Amniotic epithelial cell (primary cell): ENCODE measurements around the gene ZSCAN5A.
"Not testable (repeated sequence)": the region's sequence is repeated elsewhere in the genome, so short reads cannot be mapped to it uniquely, and the experiment has no call there.

Experiments
- DNase-seq: peaks from one replicate; pipeline ENCODE4 v3.0.0-alpha.2; 2010; ENCODE audit warnings: low read depth

ZSCAN5A gene, protein sequence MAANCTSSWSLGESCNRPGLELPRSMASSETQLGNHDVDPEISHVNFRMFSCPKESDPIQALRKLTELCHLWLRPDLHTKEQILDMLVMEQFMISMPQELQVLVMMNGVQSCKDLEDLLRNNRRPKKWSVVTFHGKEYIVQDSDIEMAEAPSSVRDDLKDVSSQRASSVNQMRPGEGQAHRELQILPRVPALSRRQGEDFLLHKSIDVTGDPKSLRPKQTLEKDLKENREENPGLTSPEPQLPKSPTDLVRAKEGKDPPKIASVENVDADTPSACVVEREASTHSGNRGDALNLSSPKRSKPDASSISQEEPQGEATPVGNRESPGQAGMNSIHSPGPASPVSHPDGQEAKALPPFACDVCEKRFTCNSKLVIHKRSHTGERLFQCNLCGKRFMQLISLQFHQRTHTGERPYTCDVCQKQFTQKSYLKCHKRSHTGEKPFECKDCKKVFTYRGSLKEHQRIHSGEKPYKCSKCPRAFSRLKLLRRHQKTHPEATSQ

DNA sequence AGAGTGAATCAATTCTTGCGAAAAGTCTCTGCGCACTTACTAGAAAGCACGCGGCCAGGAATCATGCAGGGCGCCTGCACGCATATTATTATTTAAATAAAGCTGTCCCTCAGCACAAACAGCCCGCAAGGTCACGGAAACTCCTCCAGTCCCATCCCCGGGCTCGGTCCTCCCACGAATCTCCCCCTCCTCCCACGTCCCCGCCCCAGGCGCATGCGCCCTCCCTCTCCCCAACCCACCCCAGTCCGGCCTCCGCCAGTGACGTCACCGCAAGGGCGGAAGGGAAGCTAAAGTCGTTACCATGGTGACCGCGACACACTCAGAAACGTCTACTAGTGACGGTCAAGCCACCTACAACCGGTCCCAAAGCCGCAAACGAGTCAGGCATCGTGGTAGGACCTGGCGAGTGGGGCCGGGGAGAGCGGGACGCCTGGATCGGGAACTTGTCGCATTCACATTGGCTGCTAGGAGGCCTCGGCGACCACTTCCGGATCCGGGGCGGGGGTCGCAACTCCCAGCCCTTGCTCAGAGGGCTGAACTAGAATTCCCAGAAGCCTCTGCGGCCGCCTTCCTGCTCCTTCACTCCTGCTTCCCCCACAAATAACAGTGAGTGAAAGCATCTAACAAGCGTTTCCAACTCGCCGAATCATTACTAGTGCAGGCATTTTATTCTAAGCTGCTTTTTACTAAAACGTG is at the start of gene ZSCAN5A:
TSS of gene ZSCAN5A (minus strand) at position 459 of the 696 bp plus-strand sequence. CDS start 89,793 bp downstream, outside the sequence.
- peak; percentile 91 for DNase-seq

DNA sequence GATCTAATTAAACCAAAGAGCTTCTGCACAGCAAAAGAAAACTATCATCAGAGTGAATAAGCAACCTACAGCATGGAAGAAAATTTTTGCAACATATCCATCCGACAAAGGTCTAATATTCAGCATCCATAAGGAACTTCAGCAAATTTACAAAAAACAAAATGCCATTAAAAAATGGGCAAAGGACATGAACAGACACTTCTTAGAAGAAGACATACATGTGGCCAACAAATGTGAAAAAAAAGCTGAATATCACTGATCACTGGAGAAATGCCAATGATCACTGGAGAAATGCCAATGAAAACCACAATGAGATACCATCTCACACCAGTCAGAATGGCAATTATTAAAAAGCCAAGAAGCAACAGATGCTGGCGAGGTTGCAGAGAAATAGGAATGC is 46.2 kb upstream of the ZSCAN5A start:
- DNase-seq, result no peak

DNA sequence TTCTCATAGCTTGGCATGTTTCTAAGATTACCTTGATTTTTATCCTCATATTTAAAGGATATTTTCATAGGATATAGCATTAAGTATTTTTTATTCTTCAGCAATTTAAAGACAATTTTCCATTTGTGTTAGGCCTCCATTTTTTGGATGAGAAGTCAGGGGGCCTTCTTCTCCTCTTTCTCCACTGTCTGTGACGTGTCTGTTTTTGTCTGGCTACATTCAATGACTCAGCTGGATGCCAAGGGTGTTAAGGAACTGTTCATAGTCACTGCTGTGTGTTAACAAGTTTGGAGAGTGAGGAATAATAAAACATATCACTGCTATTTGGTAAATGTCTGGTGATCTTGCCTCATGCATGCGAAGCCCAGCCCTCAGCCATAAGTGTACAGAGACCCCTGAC is 42.3 kb upstream of the ZSCAN5A start:
- peak; percentile 10 for DNase-seq

DNA sequence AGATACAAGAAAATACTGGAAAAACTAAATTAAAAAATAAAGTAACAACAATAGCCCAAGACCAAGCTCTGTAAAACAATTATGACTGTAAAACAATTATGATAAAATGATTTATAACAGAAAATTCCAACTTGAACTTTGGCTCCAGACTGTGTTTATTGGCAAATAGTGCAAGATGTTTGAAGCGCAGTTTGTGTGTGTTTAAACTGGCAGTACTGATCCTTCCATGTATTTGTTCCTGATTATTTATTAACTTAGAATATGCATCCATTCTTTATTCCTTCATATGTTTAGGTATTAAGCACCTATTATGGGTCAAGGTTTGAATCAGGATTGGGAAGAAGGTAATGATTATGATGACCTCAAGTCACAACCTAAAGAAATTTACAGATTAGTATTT is 40.9 kb upstream of the ZSCAN5A start:
- no peak for DNase-seq

DNA sequence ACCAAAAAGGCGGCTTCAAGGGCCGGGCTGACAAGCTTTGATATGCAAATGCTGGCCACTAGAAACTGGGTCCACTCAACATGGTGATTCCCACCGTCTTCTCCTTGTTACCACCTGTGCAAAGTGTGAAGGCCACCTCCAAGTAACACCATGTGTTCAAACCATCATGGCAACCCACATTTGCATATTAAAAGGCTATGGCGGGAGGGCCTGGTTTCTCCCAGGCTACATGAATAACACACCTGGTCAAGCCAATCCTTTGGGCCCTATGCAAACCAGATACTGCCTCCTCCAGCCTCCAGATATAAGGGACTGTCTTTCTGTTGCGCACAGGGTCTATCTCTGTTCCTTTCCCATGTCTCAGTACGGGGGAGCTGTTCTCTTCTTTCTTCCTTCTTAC is 36.6 kb upstream of the ZSCAN5A start:
- no peak for DNase-seq

DNA sequence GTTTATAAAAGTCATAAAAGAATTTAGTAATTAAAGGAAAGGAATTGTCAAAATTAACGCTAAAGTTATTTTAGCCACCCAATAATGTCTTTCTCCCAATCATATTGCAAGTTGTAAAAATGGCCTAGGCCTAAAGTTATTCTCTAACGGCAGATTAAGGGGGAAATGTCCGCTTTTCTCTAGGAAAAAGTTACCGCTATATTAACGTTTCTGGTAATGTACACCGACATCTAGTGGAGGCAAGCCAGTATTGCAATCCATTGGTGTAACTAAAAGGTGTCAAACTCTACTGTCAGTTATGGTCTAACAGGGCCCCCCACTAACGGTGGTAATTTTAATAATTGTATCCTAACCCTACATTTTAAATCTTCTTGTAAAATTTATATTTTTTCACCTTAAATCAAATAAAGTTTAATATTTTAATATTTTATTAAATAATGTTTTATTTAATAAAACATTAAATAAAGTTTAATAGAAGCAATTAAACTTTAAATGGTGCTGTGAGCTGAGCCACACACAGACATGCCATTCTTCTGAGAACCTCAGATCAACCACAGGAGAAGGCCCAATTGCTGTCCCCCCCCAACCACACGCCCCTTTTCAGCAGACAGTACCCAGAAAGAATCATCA is 35.9 kb upstream of the ZSCAN5A start:
- DNase-seq, result peak; percentile 30

DNA sequence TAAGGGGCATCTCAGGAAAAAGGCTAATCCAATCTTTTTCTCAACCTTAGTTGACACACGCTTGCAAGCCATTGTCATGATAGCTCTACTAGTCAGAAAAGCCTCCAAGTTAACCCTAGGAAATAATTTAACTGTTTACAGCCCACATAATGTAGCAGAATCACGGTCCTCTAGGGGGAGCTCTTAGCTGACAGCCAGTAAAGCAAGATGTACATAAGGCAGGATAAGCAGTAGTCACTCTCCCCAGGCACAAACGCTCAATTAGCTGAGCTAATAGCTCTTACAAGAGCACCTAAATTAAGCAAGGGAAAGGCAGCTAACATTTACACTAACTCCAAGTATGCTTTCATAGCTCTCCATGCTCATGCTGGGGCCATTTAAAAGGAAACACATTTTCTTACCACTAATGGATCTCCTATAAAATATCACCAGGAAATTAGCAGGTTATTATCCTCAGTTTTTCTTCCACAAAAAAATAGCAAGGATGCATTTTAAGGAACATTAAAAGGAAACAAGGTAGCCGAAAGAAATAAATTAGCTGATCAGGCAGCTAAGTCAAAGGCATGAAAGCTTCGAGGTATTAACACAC is 33.7 kb upstream of the ZSCAN5A start:
- DNase-seq, result peak; percentile 12

DNA sequence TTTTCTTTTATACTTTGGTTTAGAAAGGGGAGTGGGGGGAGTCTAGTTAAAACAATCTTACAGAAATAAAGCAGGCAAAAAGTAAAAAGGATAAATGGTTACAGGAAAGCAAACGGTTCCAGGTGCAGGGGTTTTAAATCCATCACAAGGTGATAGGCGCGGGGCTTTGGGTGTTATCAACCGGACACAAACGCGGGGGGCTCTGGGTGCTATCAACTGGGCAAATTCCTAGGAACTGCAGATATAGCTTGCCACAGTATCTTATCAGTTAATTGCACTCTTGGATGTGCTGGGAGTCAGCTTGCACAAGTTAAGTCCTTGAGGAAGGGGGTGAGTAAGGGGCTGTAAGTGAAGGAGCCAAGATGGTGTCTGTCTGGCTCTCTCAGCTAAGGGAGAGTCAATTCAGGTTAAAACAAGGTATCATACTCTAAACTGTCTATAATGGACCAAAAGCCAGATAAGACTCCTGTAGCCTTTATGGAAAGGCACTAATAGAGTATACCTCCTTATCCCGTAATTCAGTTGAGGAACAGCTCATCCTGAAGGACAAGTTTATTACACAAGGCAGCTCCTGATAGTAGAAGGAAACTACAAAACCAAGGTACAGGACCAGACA is 32.6 kb upstream of the ZSCAN5A start:
- DNase-seq, result no peak

DNA sequence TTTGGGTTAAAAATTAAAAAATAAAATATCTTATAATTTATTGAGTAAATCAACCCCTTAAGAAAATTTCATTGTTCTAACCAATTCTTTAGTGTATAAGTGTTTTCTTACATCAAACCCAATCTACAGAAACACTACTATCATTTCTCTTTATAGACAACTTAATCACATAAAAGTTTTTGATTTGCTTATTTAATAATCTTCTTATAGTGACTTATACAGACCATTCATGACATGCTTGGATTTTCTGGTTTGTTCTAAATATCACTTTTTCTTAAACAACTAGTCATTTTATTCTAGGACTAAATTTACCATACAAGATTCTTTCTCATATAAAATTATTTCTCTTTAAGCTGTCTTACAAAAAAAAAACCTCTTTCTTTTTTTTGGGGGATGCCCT is 27.3 kb upstream of the ZSCAN5A start:
- DNase-seq, result no peak

DNA sequence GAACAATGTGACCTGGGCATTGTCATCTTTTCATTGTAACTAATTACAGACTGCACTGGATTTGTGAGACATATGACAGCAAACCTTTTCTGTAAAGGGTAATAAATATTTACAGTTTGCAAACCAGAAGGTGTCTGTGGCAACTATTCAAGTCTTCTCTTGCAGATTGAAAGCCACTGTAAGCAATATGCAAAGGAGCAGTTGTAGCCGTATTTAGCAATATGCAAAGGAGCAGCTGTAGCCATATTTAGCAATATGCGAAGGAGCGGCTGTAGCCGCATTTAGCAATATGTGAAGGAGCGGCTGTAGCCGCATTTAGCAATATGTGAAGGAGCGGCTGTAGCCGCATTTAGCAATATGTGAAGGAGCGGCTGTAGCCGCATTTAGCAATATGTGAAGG is 24.4 kb upstream of the ZSCAN5A start:
- not testable (repeated sequence) for DNase-seq

DNA sequence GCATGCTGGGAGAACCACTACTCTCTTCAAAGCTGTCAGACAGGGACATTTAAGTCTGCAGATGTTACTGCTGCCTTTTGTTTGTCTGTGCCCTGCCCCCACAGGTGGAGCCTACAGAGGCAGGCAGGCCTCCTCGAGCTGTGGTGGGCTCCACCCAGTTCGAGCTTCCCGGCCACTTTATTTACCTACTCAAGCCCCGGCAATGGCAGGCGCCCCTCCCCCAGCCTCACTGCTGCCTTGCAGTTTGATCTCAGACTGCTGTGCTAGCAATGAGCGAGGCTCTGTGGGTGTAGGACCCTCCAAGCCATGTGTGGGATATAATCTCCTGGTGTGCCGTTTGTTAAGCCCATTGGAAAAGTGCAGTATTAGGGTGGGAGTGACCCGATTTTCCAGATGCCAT is 22.4 kb upstream of the ZSCAN5A start:
- not testable (repeated sequence) for DNase-seq

DNA sequence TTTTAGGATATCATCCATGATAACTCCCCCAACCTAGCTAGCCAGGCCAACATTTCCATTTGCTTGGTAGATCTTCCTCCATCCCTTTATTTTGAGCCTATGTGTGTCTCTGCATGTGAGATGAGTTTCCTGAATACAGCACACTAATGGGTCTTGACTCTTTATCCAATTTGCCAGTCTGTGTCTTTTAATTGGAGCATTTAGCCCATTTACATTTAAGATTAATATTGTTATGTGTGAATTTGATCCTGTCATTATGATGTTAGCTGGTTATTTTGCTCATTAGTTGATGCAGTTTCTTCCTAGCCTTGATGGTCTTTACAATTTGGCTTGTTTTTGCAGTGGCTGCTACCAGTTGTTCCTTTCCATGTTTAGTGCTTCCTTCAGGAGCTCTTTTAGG is 20.7 kb upstream of the ZSCAN5A start:
- DNase-seq, result not testable (repeated sequence)

DNA sequence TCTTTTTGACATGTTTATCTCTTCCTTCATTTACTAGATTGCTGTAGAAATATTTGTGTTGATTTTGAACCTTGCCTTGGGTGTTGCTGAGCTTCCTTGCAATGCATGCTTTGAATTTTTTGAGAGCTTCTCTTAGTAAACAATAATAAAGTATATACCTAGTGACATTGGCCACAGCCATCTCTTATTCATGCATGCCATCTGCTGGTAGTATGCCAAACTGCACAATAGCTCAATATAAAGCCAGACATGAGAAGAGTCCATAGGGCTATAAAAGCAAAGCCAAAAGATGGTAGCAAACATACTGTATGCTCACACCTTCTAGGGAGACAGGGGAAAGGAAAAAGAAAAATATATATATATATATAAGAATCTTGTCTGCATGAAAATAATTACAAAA is 18.9 kb upstream of the ZSCAN5A start:
- peak; percentile 53 for DNase-seq

DNA sequence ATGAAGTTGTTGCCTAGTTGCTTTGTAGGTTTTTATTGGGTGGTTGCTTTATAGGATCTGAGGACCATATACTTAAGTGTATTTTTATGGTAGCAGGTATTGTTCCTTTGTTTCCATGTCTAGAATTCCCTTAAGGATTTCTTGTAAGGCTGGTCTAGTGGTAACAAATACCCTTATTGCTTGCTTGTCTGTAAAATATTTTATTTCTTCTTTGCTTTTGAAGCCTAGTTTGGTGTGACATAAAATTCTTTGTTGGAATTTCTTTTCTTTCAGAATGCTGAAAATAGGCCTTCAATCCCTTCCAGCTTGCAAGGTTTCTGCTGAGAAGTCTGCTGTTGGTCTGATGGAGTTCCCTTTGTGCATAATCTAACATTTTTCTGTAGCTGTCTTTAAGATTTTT is 18.1 kb upstream of the ZSCAN5A start:
- no peak for DNase-seq

DNA sequence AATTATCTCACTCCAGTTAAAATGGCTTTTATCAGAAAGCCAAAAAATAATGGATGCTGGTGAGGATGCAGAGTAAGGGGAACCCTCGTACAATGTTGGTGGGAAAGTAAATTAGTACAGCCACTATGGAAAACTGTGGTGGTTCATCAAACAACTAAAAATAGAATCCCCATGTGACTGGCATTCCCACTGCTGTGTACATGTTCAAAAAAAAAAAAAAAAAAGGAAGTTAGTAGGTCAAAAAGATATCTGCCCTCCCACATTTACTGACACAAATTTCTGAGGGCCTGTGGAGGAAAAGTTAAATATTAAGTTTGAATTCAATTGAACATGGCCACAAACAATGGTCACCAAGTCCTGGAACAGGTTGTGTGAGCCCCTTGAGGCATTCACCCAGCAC is 9.8 kb upstream of the ZSCAN5A start:
- DNase-seq, result no peak

DNA sequence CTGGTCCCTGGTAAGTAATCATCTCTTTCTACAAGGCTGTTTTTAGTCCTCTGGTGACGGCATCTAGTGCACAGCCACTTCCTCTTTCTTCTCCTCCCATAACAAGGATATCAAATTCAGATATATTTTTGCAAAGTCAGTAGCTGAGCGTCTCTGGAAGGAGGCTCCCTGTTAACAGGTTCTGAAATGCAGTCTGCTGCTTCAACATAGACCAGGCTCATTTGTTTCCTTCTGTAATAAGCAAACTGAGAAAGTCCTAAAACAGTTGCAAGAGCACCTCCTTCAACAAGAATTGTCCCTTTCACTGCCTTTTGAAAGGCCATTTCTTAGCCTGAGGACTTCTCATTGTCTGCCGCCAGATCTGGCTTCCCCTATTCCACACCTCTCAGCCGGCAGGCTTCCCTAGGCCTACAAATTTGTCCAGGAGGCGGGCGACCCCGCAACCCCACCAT is 7.4 kb upstream of the ZSCAN5A start:
- DNase-seq, result no peak

DNA sequence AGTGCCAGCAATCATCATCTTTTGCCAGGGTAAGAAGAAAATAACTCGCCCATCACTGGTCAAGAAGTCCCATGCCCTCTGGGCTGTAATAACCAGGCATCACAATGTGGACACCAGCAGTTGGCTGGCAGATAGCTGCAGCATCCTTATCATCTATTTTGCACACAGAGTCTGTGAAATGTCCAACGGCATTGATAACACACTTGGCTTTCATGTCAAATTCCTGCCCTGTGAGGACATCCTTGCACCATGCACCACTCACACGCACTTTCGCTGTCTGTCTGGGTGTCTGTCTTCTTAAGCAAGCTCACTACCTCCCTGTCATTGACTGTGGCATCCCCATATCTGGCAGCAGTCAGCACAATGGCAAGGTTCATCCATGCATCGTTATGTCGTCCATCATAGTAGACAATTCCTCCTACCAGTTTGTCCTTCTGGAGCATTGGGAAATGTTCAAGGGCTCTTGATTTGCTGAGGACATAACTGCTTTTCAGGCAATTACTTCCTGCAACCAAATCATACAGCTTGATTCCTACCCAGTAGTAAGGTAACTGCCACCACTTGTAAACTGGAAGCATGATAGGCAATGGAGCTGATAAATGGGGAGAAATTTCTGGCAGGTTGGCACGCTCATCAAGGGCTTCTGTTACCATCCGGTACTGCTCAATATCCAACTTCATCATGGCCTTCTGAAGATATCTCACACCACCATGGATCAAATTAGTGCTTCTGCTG is 6.8 kb upstream of the ZSCAN5A start:
- no peak for DNase-seq

DNA sequence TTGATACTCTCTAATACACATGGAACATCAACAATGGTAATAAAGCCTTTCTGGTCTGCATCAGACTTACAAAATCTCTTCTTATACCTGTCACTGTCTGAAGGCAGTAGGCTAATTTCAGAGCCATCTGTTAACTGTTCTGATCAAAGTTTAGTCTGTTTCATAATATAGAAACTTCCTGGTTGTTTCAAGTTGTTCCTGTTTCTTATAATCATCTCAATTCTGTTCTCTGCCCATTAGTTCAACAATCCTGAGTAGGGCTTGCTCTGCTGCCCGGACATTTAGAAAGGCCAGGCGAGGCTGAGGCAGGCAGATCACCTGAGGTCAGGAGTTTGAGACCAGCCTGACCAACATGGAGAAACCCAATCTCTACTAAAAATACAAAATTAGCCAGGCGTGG is 5.4 kb upstream of the ZSCAN5A start:
- DNase-seq, result no peak

DNA sequence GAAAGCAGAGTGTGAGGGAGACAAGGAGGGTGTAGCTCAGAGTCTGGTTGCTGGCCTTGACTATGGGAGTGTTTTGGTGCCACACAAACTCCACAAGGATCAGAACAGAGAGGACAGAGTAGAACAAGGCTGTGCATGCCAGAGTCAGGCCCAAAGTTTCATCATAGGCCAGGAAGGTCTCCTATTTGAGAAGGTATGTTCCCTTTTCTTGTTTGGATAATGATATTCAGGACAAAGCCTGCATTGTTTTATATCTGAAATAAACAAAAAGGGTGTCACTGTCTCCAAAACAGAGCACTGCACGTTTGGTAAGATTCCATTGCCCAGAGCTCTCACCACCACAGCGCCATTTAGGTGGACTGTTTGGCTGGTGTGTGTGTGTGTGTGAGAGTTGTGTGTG is 3.1 kb upstream of the ZSCAN5A start:
- DNase-seq, result no peak

DNA sequence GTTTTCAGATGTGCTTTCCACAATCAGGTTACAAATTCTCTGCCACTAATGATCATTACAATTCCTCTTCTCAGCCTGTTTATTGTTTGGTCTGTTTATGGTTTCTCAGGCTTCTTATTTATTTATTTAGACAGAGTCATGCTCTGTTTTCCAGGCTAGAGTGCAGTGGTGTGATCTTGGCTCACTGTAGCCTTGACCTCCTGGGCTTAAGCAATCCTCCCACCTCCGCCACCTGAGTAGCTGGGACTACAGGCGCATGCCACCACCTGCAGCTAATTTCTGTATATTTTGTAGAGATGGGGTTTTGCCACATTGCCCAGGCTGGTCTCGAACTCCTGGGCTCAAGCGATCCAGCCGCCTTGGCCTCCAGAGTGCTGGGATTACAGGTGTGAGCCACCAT is 2.1 kb upstream of the ZSCAN5A start:
- DNase-seq, result no peak
